CD4-positive, alpha-beta T cell (primary cell): ENCODE results near the gene TBC1D16. TPM values are rescaled to one million over a fixed set of nuclear protein-coding genes. Genes with fewer than 3 reads are reported as not detected.

Experiments
- ATAC-seq: fragments of 200-7000 bp; cut with Tn5 transposase; one replicate; pipeline ENCODE4 v1.10.0; 2022; ENCODE audit warnings: mild to moderate bottlenecking; ENCODE audit not compliant: poor library complexity
- CTCF ChIA-PET: fragments of 350-600 bp; sonication (Branson Sonifier 250); formaldehyde crosslinking; loops from one replicate; lab custom pipeline; 2021; ENCODE audit warnings: antibody characterized with exemption, inconsistent platforms; lab: Charles Lee
- POLR2A ChIA-PET: fragments of 350-600 bp; sonication (Branson Sonifier 250); formaldehyde crosslinking; loops from one replicate; lab custom pipeline; 2021; ENCODE audit warnings: antibody characterized with exemption, inconsistent platforms; lab: Charles Lee
- DNase-seq, 14 experiments: peaks; one replicate each; pipeline ENCODE4 v3.0.0-alpha.2; 2013 to 2020; ENCODE audit warnings: mixed read lengths in 2 of 14
- H3K27ac ChIP-seq, 2 donors: one replicate each; pipeline versions ENCODE4 v1.5.1 to v1.7.0; 2013; ENCODE audit warnings: low read length in 2 of 2, low read depth in 1 of 2, mild to moderate bottlenecking in 1 of 2
- H3K27me3 ChIP-seq, 2 experiments: 1 replicate in 1 of 2; 2 replicates in 1 of 2; pipeline versions ENCODE4 v1.6.1 to v1.7.0; 2013; ENCODE audit warnings: low read length in 2 of 2, control low read depth in 1 of 2, mild to moderate bottlenecking in 1 of 2, moderate library complexity in 1 of 2; ENCODE audit not compliant: insufficient read depth in 2 of 2, control insufficient read depth in 1 of 2
- H3K36me3 ChIP-seq: one replicate; pipeline ENCODE4 v1.6.1; 2013; ENCODE audit warnings: low read length, control low read depth; ENCODE audit not compliant: insufficient read depth
- H3K4me1 ChIP-seq: one replicate; pipeline ENCODE4 v1.6.1; 2013; ENCODE audit warnings: low read length, control low read depth; ENCODE audit not compliant: insufficient read depth
- H3K4me3 ChIP-seq: one replicate; pipeline ENCODE4 v1.5.1; 2013; ENCODE audit warnings: mild to moderate bottlenecking, low read length, moderate library complexity
- H3K9me3 ChIP-seq, 2 experiments: 1 replicate in 1 of 2; 2 replicates in 1 of 2; pipeline versions ENCODE4 v1.6.1 to v1.7.0; 2013; ENCODE audit warnings: low read length in 2 of 2, mild to moderate bottlenecking in 2 of 2, control low read depth in 1 of 2, moderate library complexity in 1 of 2; ENCODE audit not compliant: control insufficient read depth in 1 of 2, insufficient read depth in 1 of 2
- H3K27ac Mint-ChIP-seq: one replicate; pipeline ENCODE4 v1.8.0; 2020; ENCODE audit warnings: mixed read lengths
- H3K27me3 Mint-ChIP-seq: one replicate; pipeline ENCODE4 v1.8.0; 2021; ENCODE audit warnings: mixed read lengths
- H3K36me3 Mint-ChIP-seq: one replicate; pipeline ENCODE4 v1.8.0; 2021; ENCODE audit warnings: low read depth, mixed read lengths
- H3K4me1 Mint-ChIP-seq: one replicate; pipeline ENCODE4 v1.8.0; 2021; ENCODE audit warnings: low read depth, mixed read lengths
- H3K4me3 Mint-ChIP-seq: one replicate; pipeline ENCODE4 v1.8.0; 2020; ENCODE audit warnings: mild to moderate bottlenecking, mixed read lengths
- H3K9me3 Mint-ChIP-seq: one replicate; pipeline ENCODE4 v1.8.0; 2020; ENCODE audit warnings: mixed read lengths
- intact Hi-C, 2 experiments: fragments of 100-400 bp; cut with DNase I in 1 of 2; cut with micrococcal nuclease in 1 of 2; formaldehyde crosslinking; loops; one replicate each; pipeline versions ENCODE4 v1.15.1 to v1.9.0; 2023 to 2025; cut with DNase I, micrococcal nuclease
- total RNA-seq, 174 experiments: library from RNA in 2 of 174; stranded (reverse) in 2 of 174; gene quantifications; one replicate each; pipeline ENCODE4 v1.2.3 and lab custom pipeline; 2021 to 2026
- TF ChIP-seq, protein P1 (sequence below): fragments of 200-600 bp; IDR thresholded peaks from one replicate; pipeline ENCODE4 v1.8.0; 2022; ENCODE audit warnings: antibody characterized with exemption, mild to moderate bottlenecking

TBC1D16 gene
- total RNA-seq, 2 experiments from 2014 or later, result 1.9 to 2.5 TPM

GRCh38 chr17:80028030-80028429 lies 7.6 kb downstream of the TBC1D16 start:
- ChIA-PET POLR2A (no interaction called here), CTCF (no interaction called here)
- DNase-seq (no peak), ATAC-seq (no peak)
- TF ChIP-seq, protein P1, sequence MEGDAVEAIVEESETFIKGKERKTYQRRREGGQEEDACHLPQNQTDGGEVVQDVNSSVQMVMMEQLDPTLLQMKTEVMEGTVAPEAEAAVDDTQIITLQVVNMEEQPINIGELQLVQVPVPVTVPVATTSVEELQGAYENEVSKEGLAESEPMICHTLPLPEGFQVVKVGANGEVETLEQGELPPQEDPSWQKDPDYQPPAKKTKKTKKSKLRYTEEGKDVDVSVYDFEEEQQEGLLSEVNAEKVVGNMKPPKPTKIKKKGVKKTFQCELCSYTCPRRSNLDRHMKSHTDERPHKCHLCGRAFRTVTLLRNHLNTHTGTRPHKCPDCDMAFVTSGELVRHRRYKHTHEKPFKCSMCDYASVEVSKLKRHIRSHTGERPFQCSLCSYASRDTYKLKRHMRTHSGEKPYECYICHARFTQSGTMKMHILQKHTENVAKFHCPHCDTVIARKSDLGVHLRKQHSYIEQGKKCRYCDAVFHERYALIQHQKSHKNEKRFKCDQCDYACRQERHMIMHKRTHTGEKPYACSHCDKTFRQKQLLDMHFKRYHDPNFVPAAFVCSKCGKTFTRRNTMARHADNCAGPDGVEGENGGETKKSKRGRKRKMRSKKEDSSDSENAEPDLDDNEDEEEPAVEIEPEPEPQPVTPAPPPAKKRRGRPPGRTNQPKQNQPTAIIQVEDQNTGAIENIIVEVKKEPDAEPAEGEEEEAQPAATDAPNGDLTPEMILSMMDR, result no peak
- H3K27me3 Mint-ChIP-seq, result no peaks in the 10 kb centered on the region
- H3K27me3 ChIP-seq, result peaks cover 0 to 2% of the 10 kb centered on the region in 2 experiments
- no peak overlapping the region for H3K4me3 ChIP-seq
- H3K4me1 ChIP-seq, result no peaks in the 10 kb centered on the region
- no peak overlapping the region for H3K27ac ChIP-seq
- H3K4me1 Mint-ChIP-seq, result no peaks in the 10 kb centered on the region
- intact Hi-C loops, result no loop called here
- no peaks in the 10 kb centered on the region for H3K9me3 Mint-ChIP-seq
- H3K36me3 Mint-ChIP-seq, result no peaks in the 10 kb centered on the region
- H3K9me3 ChIP-seq, result no peaks in the 10 kb centered on the region
- H3K4me3 Mint-ChIP-seq, result no peak overlapping the region
- no peaks in the 10 kb centered on the region for H3K36me3 ChIP-seq
- no peak overlapping the region for H3K27ac Mint-ChIP-seq

- POLR2A ChIA-PET, result no interaction called here
- H3K27ac Mint-ChIP-seq, result no peak overlapping the region
Observed at GRCh38 chr17:80027043-80027435, 8.6 kb downstream of the TBC1D16 start.

DNA sequence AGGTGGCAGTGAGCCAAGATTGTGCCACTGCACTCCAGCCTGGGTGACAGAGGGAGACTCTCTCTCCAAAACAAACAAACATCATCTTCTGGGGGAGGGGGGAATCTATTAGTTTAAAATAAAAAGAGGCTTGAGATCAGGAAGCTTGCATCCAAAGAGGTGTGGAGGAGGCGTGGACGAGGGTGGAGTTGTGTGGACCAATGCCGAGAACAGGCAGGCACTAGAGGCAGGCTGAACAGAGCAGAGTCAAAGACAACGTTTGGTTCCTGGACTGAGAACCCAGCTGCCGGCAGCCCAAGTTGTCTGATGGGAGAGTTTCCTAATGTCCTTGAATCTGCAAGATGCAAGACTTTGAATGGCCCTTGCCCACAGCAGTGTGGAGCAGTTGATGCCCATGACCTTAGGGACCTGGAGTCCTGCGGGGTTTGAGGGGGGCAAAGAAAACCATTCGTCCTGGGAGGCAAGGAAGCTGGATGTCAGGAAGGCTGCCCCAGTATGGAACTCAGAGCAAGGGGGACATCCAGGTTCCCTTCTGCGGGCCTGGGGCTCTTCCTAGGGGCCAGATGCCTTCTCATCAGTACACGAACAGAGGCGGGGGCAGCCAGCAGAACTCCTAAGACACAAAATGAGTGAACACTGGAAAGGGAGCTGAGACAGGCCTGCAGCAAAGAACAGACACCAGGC lies 9.2 kb downstream of the TBC1D16 start:
- Mint-ChIP-seq H3K4me3 (no peak overlapping the region), H3K4me1 (no peaks in the 10 kb centered on the region), H3K36me3 (no peaks in the 10 kb centered on the region), H3K27me3 (no peaks in the 10 kb centered on the region), H3K27ac (no peak overlapping the region), H3K9me3 (no peaks in the 10 kb centered on the region)
- DNase-seq (no peak), ATAC-seq (no peak)
- Histone ChIP-seq H3K36me3 (no peaks in the 10 kb centered on the region), H3K4me1 (no peaks in the 10 kb centered on the region), H3K9me3 (no peaks in the 10 kb centered on the region), H3K27ac (no peak overlapping the region), H3K27me3 (no peaks in the 10 kb centered on the region), H3K4me3 (no peak overlapping the region)
- TF ChIP-seq, protein P1, result no peak
- intact Hi-C loops, result loop anchor here (1.0 kb wide), 1 partner anchor 9 kb away; no protein-coding TSS in a partner anchor
- CTCF ChIA-PET, result no interaction called here
- POLR2A ChIA-PET, result no interaction called here

More at GRCh38 chr17:80027043-80027435, 8.6 kb downstream of the TBC1D16 start:
- H3K36me3 ChIP-seq, result no peaks in the 10 kb centered on the region
- H3K4me3 ChIP-seq, result no peak overlapping the region
- no peak overlapping the region for H3K27ac ChIP-seq
- intact Hi-C loops, result loop anchor here (1.0 kb wide), 1 partner anchor 10 kb away; no protein-coding TSS in a partner anchor
- CTCF ChIA-PET, result no interaction called here
- TF ChIP-seq, protein P1, result no peak
- H3K9me3 ChIP-seq, result no peaks in the 10 kb centered on the region
- H3K4me3 Mint-ChIP-seq, result no peak overlapping the region
- H3K4me1 ChIP-seq, result no peaks in the 10 kb centered on the region
- no peak for ATAC-seq
- H3K9me3 Mint-ChIP-seq, result no peaks in the 10 kb centered on the region
- no peaks in the 10 kb centered on the region for H3K4me1 Mint-ChIP-seq
- H3K36me3 Mint-ChIP-seq, result no peaks in the 10 kb centered on the region
- peaks cover 0 to 2% of the 10 kb centered on the region in 2 experiments for H3K27me3 ChIP-seq
- H3K27me3 Mint-ChIP-seq, result no peaks in the 10 kb centered on the region
- no peak for DNase-seq
